Ectodermal cell (in vitro differentiated cells): Measurements from ENCODE around the gene TMEM169.

Experiments
- H3K27ac ChIP-seq: 2 replicates; pipeline ENCODE4 v1.7.0; 2013; ENCODE audit warnings: mild to moderate bottlenecking, low read depth, low read length; ENCODE audit not compliant: insufficient read depth, poor library complexity, severe bottlenecking
- H3K27me3 ChIP-seq: 2 replicates; pipeline ENCODE4 v1.7.0; 2013; ENCODE audit warnings: mild to moderate bottlenecking, low read length; ENCODE audit not compliant: insufficient read depth, control insufficient read depth, poor library complexity, severe bottlenecking
- H3K36me3 ChIP-seq: one replicate; pipeline ENCODE4 v1.7.0; 2013; ENCODE audit warnings: low read length; ENCODE audit not compliant: control insufficient read depth, insufficient read depth
- H3K4me1 ChIP-seq: one replicate; pipeline ENCODE4 v1.7.0; 2013; ENCODE audit warnings: low read length; ENCODE audit not compliant: control insufficient read depth, insufficient read depth
- H3K4me3 ChIP-seq: 2 replicates; pipeline ENCODE4 v1.7.0; 2013; ENCODE audit warnings: low read depth, low read length, control low read depth; ENCODE audit not compliant: insufficient read depth
- H3K9me3 ChIP-seq: 2 replicates; pipeline ENCODE4 v1.7.0; 2013; ENCODE audit warnings: mild to moderate bottlenecking, low read length, moderate library complexity; ENCODE audit not compliant: control insufficient read depth
- WGBS, 2 experiments: methylation state at CpG; one replicate each; pipeline ENCODE4 v1.1.7; 2013; ENCODE audit warnings: missing lambda C conversion rate in 2 of 2; 5-methylcytosine and 5-hydroxymethylcytosine counted together

TMEM169 gene

GRCh38 chr2:216081012-216081411 is 707 bp upstream of the TMEM169 start:
- Histone ChIP-seq H3K36me3 (no peaks in the 10 kb centered on the region), H3K27ac (peak overlapping the region; percentile 91), H3K27me3 (no peaks in the 10 kb centered on the region), H3K4me3 (peak overlapping the region; percentile 60), H3K9me3 (no peaks in the 10 kb centered on the region), H3K4me1 (peaks cover 32% of the 10 kb centered on the region)
- WGBS, 2 experiments: 0% methylated on average over 1 of the region's 1 CpG; no CpG with 5 or more reads in 1 of the 2 experiments

- peaks cover 32% of the 10 kb centered on the region for H3K4me1 ChIP-seq
- no peaks in the 10 kb centered on the region for H3K9me3 ChIP-seq
- H3K4me3 ChIP-seq: peak overlapping the region; percentile 60
- H3K36me3 ChIP-seq: no peaks in the 10 kb centered on the region
- peak overlapping the region; percentile 91 for H3K27ac ChIP-seq
- 6 to 7% methylated on average over 21 to 22 of the region's 22 CpGs for WGBS, 2 experiments
- H3K27me3 ChIP-seq: no peaks in the 10 kb centered on the region
Observed at GRCh38 chr2:216082117-216082711, 495 bp downstream of the TMEM169 start.

GRCh38 chr2:216082805-216083204 is 1.1 kb downstream of the TMEM169 start:
- Histone ChIP-seq H3K27me3 (no peaks in the 10 kb centered on the region), H3K36me3 (no peaks in the 10 kb centered on the region), H3K4me3 (peak overlapping the region; percentile 60), H3K4me1 (peaks cover 32% of the 10 kb centered on the region), H3K27ac (peak overlapping the region; percentile 91), H3K9me3 (no peaks in the 10 kb centered on the region)
- WGBS, 2 experiments: 43 to 60% methylated on average over 2 to 3 of the region's 3 CpGs

- Histone ChIP-seq H3K36me3 (no peaks in the 10 kb centered on the region), H3K9me3 (no peaks in the 10 kb centered on the region), H3K4me1 (peaks cover 32% of the 10 kb centered on the region), H3K4me3 (peak overlapping the region; percentile 60), H3K27ac (peak overlapping the region; percentile 98), H3K27me3 (no peaks in the 10 kb centered on the region)
- 38 to 46% methylated on average over 11 of the region's 11 CpGs for WGBS, 2 experiments
Observed at GRCh38 chr2:216083464-216084281, 2.0 kb downstream of the TMEM169 start.

GRCh38 chr2:216084547-216084946 is 2.8 kb downstream of the TMEM169 start:
- H3K4me3 ChIP-seq: no peak overlapping the region

GRCh38 chr2:216086207-216086893 is 4.6 kb downstream of the TMEM169 start:
- WGBS, 2 experiments: 93 to 95% methylated on average over 2 of the region's 2 CpGs
- H3K4me3 ChIP-seq: no peak overlapping the region
- peaks cover 32% of the 10 kb centered on the region for H3K4me1 ChIP-seq
- no peaks in the 10 kb centered on the region for H3K9me3 ChIP-seq
- no peak overlapping the region for H3K27ac ChIP-seq
- no peaks in the 10 kb centered on the region for H3K36me3 ChIP-seq
- no peaks in the 10 kb centered on the region for H3K27me3 ChIP-seq

More at GRCh38 chr2:216084547-216084946, 2.8 kb downstream of the TMEM169 start:
- Histone ChIP-seq H3K27me3 (no peaks in the 10 kb centered on the region), H3K9me3 (no peaks in the 10 kb centered on the region), H3K36me3 (no peaks in the 10 kb centered on the region), H3K4me1 (peaks cover 32% of the 10 kb centered on the region), H3K27ac (peak overlapping the region; percentile 98)
- 72 to 82% methylated on average over 3 of the region's 3 CpGs for WGBS, 2 experiments

GRCh38 chr2:216090369-216090786 is 8.7 kb downstream of the TMEM169 start:
- Histone ChIP-seq H3K4me3 (no peak overlapping the region), H3K36me3 (no peaks in the 10 kb centered on the region), H3K27me3 (no peaks in the 10 kb centered on the region), H3K4me1 (peaks cover under 1% of the 10 kb centered on the region), H3K27ac (no peak overlapping the region), H3K9me3 (no peaks in the 10 kb centered on the region)
- WGBS, 2 experiments: 100% methylated on average over 1 of the region's 1 CpG; no CpG with 5 or more reads in 1 of the 2 experiments

- 87 to 95% methylated on average over 2 of the region's 2 CpGs for WGBS, 2 experiments
- Histone ChIP-seq H3K27me3 (no peaks in the 10 kb centered on the region), H3K9me3 (no peaks in the 10 kb centered on the region), H3K4me1 (no peaks in the 10 kb centered on the region), H3K27ac (no peak overlapping the region), H3K36me3 (peaks cover 8% of the 10 kb centered on the region), H3K4me3 (no peak overlapping the region)
Observed at GRCh38 chr2:216092646-216093045, 10.9 kb downstream of the TMEM169 start.

GRCh38 chr2:216094701-216095100 is 13.0 kb downstream of the TMEM169 start:
- no peaks in the 10 kb centered on the region for H3K4me1 ChIP-seq
- no peaks in the 10 kb centered on the region for H3K9me3 ChIP-seq
- H3K4me3 ChIP-seq: no peak overlapping the region
- WGBS, 2 experiments: 95 to 98% methylated on average over 3 of the region's 3 CpGs
- no peak overlapping the region for H3K27ac ChIP-seq
- no peaks in the 10 kb centered on the region for H3K27me3 ChIP-seq
- H3K36me3 ChIP-seq: peaks cover 15% of the 10 kb centered on the region
